GM19023 (cell line): ENCODE results near the gene CCDC47.
"Not testable (repeated sequence)": the region's sequence is repeated elsewhere in the genome, so short reads cannot be mapped to it uniquely, and the experiment has no call there.

ENCODE experiments used
- ATAC-seq: cut with Tn5 transposase; IDR thresholded peaks from one replicate; pipeline ENCODE4 v1.9.1; 2021; ENCODE audit warnings: mild to moderate bottlenecking, moderate library complexity; ENCODE audit not compliant: unreplicated experiment

The CCDC47 gene, protein sequence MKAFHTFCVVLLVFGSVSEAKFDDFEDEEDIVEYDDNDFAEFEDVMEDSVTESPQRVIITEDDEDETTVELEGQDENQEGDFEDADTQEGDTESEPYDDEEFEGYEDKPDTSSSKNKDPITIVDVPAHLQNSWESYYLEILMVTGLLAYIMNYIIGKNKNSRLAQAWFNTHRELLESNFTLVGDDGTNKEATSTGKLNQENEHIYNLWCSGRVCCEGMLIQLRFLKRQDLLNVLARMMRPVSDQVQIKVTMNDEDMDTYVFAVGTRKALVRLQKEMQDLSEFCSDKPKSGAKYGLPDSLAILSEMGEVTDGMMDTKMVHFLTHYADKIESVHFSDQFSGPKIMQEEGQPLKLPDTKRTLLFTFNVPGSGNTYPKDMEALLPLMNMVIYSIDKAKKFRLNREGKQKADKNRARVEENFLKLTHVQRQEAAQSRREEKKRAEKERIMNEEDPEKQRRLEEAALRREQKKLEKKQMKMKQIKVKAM

GRCh38 chr17:63773272-63774140, at the start of gene CCDC47:
TSS of gene CCDC47 (minus strand) at chr17:63773597. CDS start at chr17:63766175, 7,422 bp downstream.
- ATAC-seq: peak; percentile 86

GRCh38 chr17:63822537-63822936, 49.1 kb upstream of the CCDC47 start:
- no peak for ATAC-seq

- ATAC-seq: no peak
Measured at GRCh38 chr17:63821804-63822203, 48.4 kb upstream of the CCDC47 start.

DNA sequence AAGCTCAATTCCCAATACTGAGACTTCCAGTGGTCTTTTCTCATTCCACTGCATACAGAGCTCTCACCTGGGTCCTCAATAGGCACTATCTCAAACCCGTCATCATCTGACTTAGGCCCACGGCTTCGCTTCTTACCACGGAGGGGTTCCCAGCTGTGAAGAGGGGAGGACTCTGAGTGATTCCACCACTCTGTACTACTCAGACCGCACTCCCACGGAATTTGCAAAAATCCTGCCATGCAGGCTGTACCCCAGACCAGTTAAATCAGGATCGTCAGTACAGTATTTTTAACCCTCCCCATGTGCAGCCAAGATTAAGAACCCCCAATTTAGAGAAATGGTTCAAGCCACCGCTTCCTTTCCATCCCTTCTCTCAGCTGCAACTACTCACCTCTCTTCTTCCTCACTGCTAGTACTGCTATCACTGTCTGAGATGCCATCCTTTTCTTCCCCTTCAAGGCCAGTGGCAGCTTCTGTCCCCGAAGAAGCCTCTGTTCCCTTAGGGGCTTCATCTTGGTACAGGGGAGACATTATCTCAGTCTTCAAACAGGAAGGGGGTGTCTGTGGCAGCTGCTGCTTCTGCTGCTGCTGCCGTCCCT, 47.7 kb upstream of the CCDC47 start:
- no peak for ATAC-seq

- no peak for ATAC-seq
Measured at GRCh38 chr17:63819585-63820537, 46.5 kb upstream of the CCDC47 start.

DNA sequence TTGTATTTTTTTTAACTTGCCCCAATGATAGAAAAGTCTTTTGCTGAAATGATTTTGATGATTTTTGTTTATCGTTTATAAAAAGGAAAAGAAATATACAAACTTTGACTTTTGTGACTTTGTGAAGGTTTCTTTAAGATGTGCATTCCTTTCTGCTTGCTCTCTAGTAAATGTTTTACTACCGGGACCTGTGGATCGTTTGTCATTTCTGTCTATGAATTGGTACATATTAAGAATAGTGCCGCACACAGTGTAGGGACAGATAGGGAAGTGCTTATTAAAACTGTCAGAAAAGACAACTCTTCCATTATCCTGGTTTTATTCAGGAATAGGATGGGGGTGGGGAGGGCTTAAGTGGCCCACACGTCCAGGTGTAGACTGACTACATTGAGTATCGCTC, 45.7 kb upstream of the CCDC47 start:
- no peak for ATAC-seq

GRCh38 chr17:63817736-63818385, 44.5 kb upstream of the CCDC47 start:
- ATAC-seq: no peak

GRCh38 chr17:63816669-63817068, 43.3 kb upstream of the CCDC47 start:
- ATAC-seq: no peak

GRCh38 chr17:63816123-63816522, 42.7 kb upstream of the CCDC47 start:
- ATAC-seq: no peak

- ATAC-seq: no peak
Measured at GRCh38 chr17:63809970-63810369, 36.6 kb upstream of the CCDC47 start.

DNA sequence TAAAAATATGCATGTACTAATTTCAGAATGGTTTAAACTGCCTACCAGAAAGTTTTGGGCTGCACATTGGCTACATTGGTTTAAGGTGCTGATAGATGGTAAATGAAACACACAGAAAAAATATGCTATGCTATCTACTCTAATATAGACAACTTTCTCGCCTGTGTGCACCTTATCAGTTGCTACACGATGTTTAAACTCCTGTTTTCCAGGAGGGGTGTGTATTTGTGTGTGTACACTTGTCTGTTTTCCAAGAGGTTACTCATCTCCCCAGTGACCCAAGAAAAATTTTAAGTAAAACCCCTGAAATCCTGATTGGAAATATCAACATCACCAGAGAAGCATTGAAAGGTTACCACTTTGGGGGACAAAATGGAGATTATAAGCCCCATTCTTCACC, 32.2 kb upstream of the CCDC47 start:
- no peak for ATAC-seq

GRCh38 chr17:63804328-63804727, 30.9 kb upstream of the CCDC47 start:
- no peak for ATAC-seq

GRCh38 chr17:63800783-63801182, 27.4 kb upstream of the CCDC47 start:
- no peak for ATAC-seq

DNA sequence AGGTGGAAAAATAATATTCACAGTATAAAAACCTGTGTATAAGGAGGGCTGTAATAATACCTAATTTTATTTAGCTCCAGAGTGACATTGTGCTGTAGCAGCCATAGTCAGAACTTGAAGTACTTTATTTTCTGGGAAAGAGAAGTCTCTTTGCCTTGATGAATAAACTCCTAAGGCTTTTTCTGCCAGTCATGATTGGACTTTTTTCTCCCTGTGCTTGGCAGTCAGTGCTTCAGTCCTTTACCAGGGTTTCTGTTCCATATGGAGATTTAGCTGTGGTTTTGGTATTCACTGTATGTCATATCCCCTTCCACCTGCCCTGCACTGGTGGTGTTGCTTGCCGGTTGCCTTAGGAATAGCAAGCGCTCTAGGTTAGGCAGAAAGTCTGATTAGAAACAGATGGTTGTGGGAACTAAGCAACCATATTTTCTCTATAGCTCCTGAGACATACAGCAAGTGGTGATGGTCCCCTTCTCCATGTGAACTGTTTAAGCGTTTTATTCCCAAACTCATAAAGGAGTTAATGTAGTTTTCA, 25.2 kb upstream of the CCDC47 start:
- no peak for ATAC-seq

GRCh38 chr17:63796375-63796774, 23.0 kb upstream of the CCDC47 start:
- not testable (repeated sequence) for ATAC-seq

- no peak for ATAC-seq
Measured at GRCh38 chr17:63792055-63792729, 18.8 kb upstream of the CCDC47 start.

DNA sequence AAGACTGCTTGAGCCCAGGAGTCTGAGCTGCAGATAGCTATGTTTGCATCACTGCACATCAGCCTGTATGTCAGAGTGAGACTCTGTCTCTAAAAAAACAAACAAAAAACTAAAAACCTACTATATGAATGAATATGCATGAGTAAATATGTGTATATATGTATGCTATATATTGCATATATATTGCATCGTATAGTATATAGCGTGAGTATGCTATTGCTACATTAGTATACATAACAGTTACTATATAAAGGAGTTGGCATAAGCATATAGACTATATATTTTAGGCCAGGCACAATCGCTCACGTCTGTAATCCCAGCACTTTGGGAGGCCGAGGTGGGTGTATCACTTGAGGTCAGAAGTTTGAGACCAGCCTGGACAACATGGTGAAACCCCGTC, 16.7 kb upstream of the CCDC47 start:
- ATAC-seq: no peak

DNA sequence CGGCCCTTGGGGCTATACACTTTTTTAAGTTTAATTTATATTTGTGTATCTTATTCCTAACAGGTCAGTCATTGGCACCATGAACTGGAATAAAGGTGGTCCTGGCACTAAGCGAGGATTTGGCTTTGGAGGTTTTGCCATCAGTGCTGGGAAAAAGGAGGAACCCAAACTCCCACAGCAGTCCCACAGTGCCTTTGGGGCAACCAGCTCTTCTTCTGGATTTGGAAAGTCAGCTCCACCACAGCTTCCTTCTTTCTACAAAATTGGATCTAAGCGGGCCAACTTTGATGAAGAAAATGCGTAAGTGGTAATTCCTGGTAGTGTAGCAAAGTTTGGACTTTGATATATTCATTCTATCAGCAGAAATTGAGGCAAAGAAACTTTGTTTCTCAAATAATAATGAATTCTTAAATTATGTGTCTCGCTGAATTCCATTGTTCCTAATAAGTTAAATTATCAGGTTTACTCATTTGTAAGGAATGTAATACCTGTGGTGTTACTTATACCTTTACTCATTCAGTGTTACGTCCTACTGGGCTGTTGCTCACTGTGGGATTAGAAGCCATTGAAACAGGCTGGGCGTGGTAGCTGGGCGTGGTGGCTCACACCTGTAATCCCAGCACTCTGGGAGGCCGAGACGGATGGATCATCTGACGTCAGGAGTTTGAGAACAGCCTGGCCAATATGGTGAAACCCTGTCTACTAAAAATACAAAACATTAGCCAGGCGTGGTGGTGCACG, 13.7 kb upstream of the CCDC47 start:
- ATAC-seq: no peak
